SK-N-MC (cell line): ENCODE results near the gene MYZAP.

Source experiments
- EZH2 ChIP-seq: fragments of 200-600 bp; sonication (generic); IDR thresholded peaks from one replicate; pipeline ENCODE4 v1.6.1; 2017; ENCODE audit warnings: antibody characterized with exemption
- POLR2AphosphoS5 ChIP-seq: IDR thresholded peaks from 2 replicates; pipeline ENCODE4 v1.6.1; 2012; ENCODE audit warnings: mild to moderate bottlenecking, low read depth, low read length, borderline replicate concordance

DNA sequence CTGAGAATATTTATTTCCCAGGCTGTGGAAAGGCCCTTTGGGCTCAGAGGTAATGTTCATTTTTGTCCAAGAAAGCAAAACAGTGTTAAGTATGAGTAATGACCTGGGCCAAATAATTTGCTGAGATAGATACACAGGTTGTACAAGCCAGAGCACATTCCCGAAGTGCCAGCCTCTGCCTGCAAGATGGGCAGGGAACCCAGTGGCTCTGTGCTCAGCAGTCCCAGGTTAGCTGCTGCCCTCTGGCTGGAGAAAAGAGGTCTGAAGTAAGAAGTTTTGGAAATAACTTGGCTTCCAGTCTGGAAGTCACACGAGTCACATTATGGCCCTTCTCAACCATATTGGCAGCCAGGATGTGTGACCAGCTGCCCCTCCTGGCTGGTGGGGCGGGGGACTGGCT is 20.2 kb downstream of the MYZAP start:
- no peak for TF ChIP-seq POLR2AphosphoS5
- TF ChIP-seq EZH2, result no peak
